Esophagus muscularis mucosa (tissue), 4 donors: ENCODE data around the gene RYR1.

Experiments used
- EP300 ChIP-seq: sonication (generic); formaldehyde crosslinking; IDR thresholded peaks from one replicate; pipeline ENCODE4 v1.6.1; 2017; ENCODE audit warnings: antibody characterized with exemption
- POLR2A ChIP-seq: fragments of 450-650 bp; IDR thresholded peaks from one replicate; pipeline ENCODE4 v1.6.1; 2017; ENCODE audit warnings: antibody characterized with exemption, moderate library complexity, mild to moderate bottlenecking, low read depth
- TF ChIP-seq, protein P1 (sequence below), 3 experiments: fragments of 200-600 bp in 2 of 3; fragments of 450-650 bp in 1 of 3; sonication (generic) in 2 of 3; IDR thresholded peaks; one replicate each; pipeline ENCODE4 v1.5.1; 2017 to 2019; ENCODE audit warnings: antibody characterized with exemption in 3 of 3, mild to moderate bottlenecking in 2 of 3, moderate library complexity in 1 of 3

GRCh38 chr19:38421856-38422255 is 11.6 kb upstream of the RYR1 start:
- TF ChIP-seq, protein P1, sequence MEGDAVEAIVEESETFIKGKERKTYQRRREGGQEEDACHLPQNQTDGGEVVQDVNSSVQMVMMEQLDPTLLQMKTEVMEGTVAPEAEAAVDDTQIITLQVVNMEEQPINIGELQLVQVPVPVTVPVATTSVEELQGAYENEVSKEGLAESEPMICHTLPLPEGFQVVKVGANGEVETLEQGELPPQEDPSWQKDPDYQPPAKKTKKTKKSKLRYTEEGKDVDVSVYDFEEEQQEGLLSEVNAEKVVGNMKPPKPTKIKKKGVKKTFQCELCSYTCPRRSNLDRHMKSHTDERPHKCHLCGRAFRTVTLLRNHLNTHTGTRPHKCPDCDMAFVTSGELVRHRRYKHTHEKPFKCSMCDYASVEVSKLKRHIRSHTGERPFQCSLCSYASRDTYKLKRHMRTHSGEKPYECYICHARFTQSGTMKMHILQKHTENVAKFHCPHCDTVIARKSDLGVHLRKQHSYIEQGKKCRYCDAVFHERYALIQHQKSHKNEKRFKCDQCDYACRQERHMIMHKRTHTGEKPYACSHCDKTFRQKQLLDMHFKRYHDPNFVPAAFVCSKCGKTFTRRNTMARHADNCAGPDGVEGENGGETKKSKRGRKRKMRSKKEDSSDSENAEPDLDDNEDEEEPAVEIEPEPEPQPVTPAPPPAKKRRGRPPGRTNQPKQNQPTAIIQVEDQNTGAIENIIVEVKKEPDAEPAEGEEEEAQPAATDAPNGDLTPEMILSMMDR (IDR thresholded peaks at IDR 0.05): no peak
- no peak for TF ChIP-seq POLR2A
- no peak for TF ChIP-seq EP300
